K562 (cell line): Measurements from ENCODE around the gene JAM2. TPM values are rescaled to one million over a fixed set of nuclear protein-coding genes. Genes with fewer than 3 reads are reported as not detected.

Source experiments
- SMC3 ChIP-seq: conservative IDR thresholded peaks from 2 replicates; pipeline ENCODE4 v1.6.1; 2011; ENCODE audit warnings: low read depth, low read length, improper control_type of control experiment; ENCODE audit not compliant: insufficient read depth
- TCF7L2 ChIP-seq: fragments of 150-350 bp; IDR thresholded peaks from 2 replicates; pipeline ENCODE4 v1.6.1; 2016; ENCODE audit warnings: low read depth, mild to moderate bottlenecking, low read length, moderate library complexity
- XRCC4 ChIP-seq: IDR thresholded peaks from one replicate; pipeline ENCODE4 v1.6.1; 2011; ENCODE audit not compliant: insufficient read depth, insufficient read length; ENCODE audit errors: extremely low read depth
- polyA plus RNA-seq, 8 experiments: library from polyadenylated mRNA; depleted of rRNA in 4 of 8; stranded (reverse) in 5 of 8; unstranded in 3 of 8; fragments of >200 nt; fragmentation: Nextera tagmentation in 2 of 8; fragmentation: Illumina TruSeq in 1 of 8; extraction: Ambion mirVana in 2 of 8; extraction: Trizol in 1 of 8; gene quantifications; 2 replicates each; pipeline versions ENCODE4 v1.2.1 to v1.2.3, GENCODE V29; 2011 to 2014; ENCODE audit warnings: inconsistent platforms in 1 of 8, missing spikeins in 1 of 8
- total RNA-seq, 7 experiments: library from RNA; depleted of rRNA in 6 of 7; stranded (reverse); fragments of >200 nt in 6 of 7; fragmentation: Illumina TruSeq in 2 of 7; extraction: Trizol in 2 of 7; gene quantifications; 2 replicates each; pipeline versions ENCODE4 v1.2.1 to v1.2.3, GENCODE V29; 2011 to 2021; ENCODE audit warnings: low replicate concordance in 1 of 7
- TF ChIP-seq, protein P1 (sequence below): sonication (generic); formaldehyde crosslinking; IDR thresholded peaks from 2 replicates; pipeline ENCODE4 v1.8.1; 2023; ENCODE audit warnings: missing genetic modification reagents, mild to moderate bottlenecking, borderline replicate concordance
- TF ChIP-seq, protein P2 (sequence below): sonication (generic); formaldehyde crosslinking; IDR thresholded peaks from 2 replicates; pipeline ENCODE4 v1.8.1; 2022; ENCODE audit warnings: missing genetic modification reagents
- TF ChIP-seq, protein P3 (sequence below): IDR thresholded peaks from 2 replicates; pipeline ENCODE4 v1.6.1; 2012; ENCODE audit warnings: low read depth, low read length, improper control_type of control experiment, borderline replicate concordance
- TF ChIP-seq, protein P4 (sequence below): fragments of 450-650 bp; formaldehyde crosslinking; IDR thresholded peaks from 2 replicates; pipeline ENCODE4 v1.4.0; 2022; ENCODE audit warnings: missing genetic modification characterization
- TF ChIP-seq, protein P5 (sequence below): sonication (generic); formaldehyde crosslinking; IDR thresholded peaks from 2 replicates; pipeline ENCODE4 v1.8.0; 2022; ENCODE audit warnings: missing genetic modification reagents, mild to moderate bottlenecking, moderate library complexity, borderline replicate concordance

JAM2 gene
- total and polyA plus RNA-seq, 9 of the 15 experiments (the other 6 are each of a cell fraction or from before 2014, with no cell fraction given): 0.03 to 0.08 (median 0.07) TPM; not detected in 6

DNA sequence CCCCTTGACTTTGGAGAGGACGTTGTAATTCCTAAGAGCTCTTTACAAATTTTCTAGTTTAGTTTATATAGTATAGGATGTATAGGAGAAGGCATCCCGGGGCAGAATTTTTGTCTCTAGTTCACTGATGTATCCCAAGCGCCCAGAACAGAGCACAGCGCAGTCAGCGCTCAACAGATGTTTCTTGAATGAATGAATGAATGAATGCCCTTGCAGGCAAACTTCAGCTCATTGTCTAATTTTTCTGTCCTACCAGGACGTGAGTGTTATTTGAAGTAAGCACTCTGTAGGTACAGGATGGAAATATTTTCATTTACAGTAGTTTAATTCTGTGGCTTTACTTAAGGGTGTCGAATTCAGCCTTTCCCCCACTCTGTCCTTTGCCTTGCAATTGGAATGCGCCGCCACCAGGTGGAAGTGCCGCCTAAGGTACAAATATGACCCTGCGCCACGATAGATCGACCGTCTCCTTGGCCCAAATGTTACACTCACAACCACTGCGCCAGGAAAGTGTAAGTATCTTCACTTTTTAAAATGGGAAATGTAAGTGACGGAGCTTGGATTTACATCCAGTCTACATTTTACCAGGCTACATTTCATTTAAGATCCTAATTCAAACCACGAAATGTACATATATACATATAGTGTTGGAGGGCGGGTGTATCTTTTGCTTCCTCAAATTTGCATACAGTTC is 30.9 kb upstream of the JAM2 start (continued):
- TF ChIP-seq, protein P1, sequence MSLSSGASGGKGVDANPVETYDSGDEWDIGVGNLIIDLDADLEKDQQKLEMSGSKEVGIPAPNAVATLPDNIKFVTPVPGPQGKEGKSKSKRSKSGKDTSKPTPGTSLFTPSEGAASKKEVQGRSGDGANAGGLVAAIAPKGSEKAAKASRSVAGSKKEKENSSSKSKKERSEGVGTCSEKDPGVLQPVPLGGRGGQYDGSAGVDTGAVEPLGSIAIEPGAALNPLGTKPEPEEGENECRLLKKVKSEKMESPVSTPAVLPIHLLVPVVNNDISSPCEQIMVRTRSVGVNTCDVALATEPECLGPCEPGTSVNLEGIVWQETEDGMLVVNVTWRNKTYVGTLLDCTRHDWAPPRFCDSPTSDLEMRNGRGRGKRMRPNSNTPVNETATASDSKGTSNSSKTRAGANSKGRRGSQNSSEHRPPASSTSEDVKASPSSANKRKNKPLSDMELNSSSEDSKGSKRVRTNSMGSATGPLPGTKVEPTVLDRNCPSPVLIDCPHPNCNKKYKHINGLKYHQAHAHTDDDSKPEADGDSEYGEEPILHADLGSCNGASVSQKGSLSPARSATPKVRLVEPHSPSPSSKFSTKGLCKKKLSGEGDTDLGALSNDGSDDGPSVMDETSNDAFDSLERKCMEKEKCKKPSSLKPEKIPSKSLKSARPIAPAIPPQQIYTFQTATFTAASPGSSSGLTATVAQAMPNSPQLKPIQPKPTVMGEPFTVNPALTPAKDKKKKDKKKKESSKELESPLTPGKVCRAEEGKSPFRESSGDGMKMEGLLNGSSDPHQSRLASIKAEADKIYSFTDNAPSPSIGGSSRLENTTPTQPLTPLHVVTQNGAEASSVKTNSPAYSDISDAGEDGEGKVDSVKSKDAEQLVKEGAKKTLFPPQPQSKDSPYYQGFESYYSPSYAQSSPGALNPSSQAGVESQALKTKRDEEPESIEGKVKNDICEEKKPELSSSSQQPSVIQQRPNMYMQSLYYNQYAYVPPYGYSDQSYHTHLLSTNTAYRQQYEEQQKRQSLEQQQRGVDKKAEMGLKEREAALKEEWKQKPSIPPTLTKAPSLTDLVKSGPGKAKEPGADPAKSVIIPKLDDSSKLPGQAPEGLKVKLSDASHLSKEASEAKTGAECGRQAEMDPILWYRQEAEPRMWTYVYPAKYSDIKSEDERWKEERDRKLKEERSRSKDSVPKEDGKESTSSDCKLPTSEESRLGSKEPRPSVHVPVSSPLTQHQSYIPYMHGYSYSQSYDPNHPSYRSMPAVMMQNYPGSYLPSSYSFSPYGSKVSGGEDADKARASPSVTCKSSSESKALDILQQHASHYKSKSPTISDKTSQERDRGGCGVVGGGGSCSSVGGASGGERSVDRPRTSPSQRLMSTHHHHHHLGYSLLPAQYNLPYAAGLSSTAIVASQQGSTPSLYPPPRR (CRISPR knock-in tag): no peak
- TF ChIP-seq, protein P2, sequence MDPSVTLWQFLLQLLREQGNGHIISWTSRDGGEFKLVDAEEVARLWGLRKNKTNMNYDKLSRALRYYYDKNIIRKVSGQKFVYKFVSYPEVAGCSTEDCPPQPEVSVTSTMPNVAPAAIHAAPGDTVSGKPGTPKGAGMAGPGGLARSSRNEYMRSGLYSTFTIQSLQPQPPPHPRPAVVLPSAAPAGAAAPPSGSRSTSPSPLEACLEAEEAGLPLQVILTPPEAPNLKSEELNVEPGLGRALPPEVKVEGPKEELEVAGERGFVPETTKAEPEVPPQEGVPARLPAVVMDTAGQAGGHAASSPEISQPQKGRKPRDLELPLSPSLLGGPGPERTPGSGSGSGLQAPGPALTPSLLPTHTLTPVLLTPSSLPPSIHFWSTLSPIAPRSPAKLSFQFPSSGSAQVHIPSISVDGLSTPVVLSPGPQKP (CRISPR knock-in tag): no peak
- TF ChIP-seq, protein P3, sequence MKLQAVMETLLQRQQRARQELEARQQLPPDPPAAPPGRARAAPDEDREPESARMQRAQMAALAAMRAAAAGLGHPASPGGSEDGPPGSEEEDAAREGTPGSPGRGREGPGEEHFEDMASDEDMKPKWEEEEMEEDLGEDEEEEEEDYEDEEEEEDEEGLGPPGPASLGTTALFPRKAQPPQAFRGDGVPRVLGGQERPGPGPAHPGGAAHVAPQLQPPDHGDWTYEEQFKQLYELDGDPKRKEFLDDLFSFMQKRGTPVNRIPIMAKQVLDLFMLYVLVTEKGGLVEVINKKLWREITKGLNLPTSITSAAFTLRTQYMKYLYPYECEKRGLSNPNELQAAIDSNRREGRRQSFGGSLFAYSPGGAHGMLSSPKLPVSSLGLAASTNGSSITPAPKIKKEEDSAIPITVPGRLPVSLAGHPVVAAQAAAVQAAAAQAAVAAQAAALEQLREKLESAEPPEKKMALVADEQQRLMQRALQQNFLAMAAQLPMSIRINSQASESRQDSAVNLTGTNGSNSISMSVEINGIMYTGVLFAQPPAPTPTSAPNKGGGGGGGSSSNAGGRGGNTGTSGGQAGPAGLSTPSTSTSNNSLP: no peak
- TF ChIP-seq TCF7L2 (no peak), XRCC4 (no peak), SMC3 (peak; percentile 92)
- TF ChIP-seq, protein P4, sequence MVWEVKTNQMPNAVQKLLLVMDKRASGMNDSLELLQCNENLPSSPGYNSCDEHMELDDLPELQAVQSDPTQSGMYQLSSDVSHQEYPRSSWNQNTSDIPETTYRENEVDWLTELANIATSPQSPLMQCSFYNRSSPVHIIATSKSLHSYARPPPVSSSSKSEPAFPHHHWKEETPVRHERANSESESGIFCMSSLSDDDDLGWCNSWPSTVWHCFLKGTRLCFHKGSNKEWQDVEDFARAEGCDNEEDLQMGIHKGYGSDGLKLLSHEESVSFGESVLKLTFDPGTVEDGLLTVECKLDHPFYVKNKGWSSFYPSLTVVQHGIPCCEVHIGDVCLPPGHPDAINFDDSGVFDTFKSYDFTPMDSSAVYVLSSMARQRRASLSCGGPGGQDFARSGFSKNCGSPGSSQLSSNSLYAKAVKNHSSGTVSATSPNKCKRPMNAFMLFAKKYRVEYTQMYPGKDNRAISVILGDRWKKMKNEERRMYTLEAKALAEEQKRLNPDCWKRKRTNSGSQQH (CRISPR knock-in tag): no peak
- TF ChIP-seq, protein P5, sequence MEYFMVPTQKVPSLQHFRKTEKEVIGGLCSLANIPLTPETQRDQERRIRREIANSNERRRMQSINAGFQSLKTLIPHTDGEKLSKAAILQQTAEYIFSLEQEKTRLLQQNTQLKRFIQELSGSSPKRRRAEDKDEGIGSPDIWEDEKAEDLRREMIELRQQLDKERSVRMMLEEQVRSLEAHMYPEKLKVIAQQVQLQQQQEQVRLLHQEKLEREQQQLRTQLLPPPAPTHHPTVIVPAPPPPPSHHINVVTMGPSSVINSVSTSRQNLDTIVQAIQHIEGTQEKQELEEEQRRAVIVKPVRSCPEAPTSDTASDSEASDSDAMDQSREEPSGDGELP (CRISPR knock-in tag): peak; percentile 49
